Body of pancreas (tissue), 4 donors: ENCODE measurements around the gene PSKH1.

ENCODE experiments used
- POLR2A ChIP-seq, 3 donors: fragments of 450-650 bp; IDR thresholded peaks; one replicate each; pipeline ENCODE4 v1.6.1; 2016; ENCODE audit warnings: antibody characterized with exemption in 3 of 3, mild to moderate bottlenecking in 2 of 3
- TF ChIP-seq, protein P1 (sequence below), 7 experiments: fragments of 450-650 bp in 4 of 7; fragments of 200-600 bp in 3 of 7; sonication (generic) in 3 of 7; IDR thresholded peaks; one replicate each; pipeline ENCODE4 v1.5.1; 2016 to 2019; ENCODE audit warnings: antibody characterized with exemption in 7 of 7

DNA sequence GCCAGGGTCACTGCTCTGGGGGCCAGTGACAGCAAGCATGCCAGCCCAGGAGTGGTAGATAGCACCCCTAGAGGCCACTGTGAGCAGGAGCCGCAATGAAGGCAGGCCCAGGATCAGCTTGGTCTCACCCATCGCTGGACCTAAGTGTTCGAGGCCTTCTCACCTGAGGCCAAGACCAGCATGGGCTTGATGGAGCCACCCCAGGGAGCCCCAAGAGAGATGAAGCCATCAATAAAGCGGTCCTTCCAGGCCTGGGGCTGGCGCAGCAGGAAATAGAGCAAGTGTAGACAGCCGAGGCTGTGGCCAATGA, 49.1 kb downstream of the PSKH1 start:
- TF ChIP-seq, protein P1, sequence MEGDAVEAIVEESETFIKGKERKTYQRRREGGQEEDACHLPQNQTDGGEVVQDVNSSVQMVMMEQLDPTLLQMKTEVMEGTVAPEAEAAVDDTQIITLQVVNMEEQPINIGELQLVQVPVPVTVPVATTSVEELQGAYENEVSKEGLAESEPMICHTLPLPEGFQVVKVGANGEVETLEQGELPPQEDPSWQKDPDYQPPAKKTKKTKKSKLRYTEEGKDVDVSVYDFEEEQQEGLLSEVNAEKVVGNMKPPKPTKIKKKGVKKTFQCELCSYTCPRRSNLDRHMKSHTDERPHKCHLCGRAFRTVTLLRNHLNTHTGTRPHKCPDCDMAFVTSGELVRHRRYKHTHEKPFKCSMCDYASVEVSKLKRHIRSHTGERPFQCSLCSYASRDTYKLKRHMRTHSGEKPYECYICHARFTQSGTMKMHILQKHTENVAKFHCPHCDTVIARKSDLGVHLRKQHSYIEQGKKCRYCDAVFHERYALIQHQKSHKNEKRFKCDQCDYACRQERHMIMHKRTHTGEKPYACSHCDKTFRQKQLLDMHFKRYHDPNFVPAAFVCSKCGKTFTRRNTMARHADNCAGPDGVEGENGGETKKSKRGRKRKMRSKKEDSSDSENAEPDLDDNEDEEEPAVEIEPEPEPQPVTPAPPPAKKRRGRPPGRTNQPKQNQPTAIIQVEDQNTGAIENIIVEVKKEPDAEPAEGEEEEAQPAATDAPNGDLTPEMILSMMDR (IDR thresholded peaks at IDR 0.05), result peak; percentile 53 to 63 (median 60)
- no peak for TF ChIP-seq POLR2A (IDR thresholded peaks at IDR 0.05)
